Peyer's patch (tissue), 4 donors: Measurements from ENCODE around the gene NEU4.

Experiments
- POLR2A ChIP-seq, 2 donors: fragments of 450-650 bp; IDR thresholded peaks; one replicate each; pipeline ENCODE4 v1.5.1; 2017; ENCODE audit warnings: antibody characterized with exemption in 2 of 2, mild to moderate bottlenecking in 2 of 2, moderate library complexity in 2 of 2
- TF ChIP-seq, protein P1 (sequence below), 6 experiments: fragments of 450-650 bp in 4 of 6; fragments of 200-600 bp in 2 of 6; sonication (generic) in 1 of 6; IDR thresholded peaks; one replicate each; pipeline ENCODE4 v1.5.1; 2017 to 2019; ENCODE audit warnings: antibody characterized with exemption in 6 of 6, mild to moderate bottlenecking in 3 of 6, moderate library complexity in 1 of 6

DNA sequence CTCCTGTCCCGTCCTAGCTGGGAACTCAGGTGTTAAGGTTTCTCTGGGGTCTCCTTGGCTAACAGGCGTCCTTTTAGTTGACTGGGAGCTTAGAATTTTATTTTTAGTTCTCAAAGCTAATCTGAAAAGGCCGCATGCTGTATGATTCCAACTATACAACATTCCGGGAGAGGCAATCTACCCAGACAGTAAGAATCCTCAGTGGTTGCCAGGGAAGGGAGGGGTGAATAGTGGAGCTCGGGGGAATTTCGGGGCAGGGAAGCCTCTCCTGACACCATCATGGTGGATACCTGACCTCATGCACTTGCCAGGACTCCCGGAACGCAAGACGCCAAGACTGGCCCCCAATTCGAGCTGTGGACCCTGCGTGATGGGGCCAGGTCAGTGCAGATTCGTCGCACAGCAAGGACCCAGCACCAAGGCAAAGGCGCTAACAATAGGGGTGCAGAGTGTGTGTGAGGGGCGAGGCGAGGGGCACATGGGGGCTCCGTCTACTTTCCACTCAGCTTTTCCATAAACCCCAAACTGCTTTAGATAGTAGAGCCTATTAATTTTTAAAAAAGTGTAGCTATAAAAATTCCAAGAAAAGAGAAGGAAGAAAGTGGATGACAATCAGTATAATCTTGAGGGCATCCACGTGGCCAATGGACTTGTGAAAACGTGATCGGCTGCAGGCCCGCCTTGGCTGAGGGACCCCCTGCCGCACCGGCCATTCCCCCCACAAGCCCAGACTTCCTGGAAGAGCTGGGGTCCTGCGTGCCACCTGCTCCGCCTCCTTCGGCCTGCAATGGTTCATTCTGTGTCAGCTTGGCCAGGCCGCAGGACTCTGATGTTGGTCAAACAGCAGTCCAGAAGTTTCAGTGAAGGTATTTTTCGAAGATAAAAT, 32.4 kb downstream of the NEU4 start:
- TF ChIP-seq, protein P1, sequence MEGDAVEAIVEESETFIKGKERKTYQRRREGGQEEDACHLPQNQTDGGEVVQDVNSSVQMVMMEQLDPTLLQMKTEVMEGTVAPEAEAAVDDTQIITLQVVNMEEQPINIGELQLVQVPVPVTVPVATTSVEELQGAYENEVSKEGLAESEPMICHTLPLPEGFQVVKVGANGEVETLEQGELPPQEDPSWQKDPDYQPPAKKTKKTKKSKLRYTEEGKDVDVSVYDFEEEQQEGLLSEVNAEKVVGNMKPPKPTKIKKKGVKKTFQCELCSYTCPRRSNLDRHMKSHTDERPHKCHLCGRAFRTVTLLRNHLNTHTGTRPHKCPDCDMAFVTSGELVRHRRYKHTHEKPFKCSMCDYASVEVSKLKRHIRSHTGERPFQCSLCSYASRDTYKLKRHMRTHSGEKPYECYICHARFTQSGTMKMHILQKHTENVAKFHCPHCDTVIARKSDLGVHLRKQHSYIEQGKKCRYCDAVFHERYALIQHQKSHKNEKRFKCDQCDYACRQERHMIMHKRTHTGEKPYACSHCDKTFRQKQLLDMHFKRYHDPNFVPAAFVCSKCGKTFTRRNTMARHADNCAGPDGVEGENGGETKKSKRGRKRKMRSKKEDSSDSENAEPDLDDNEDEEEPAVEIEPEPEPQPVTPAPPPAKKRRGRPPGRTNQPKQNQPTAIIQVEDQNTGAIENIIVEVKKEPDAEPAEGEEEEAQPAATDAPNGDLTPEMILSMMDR (IDR thresholded peaks at IDR 0.05), result no peak
- TF ChIP-seq POLR2A (IDR thresholded peaks at IDR 0.05), result no peak
